Stimulated activated naive CD8-positive, alpha-beta T cell treated with anti-CD3 and anti-CD28 coated beads, Interleukin-15, Interleukin-2, amounts not matched to agents 100 U/mL and 50 U/mL, for 24 hours (primary cell): Measurements from ENCODE around the gene ACVRL1.

Experiments
- ATAC-seq: fragments of 150-1000 bp; cut with Tn5 transposase; one replicate; pipeline ENCODE4 v1.10.0; 2021
- DNase-seq: peaks from one replicate; pipeline ENCODE4 v3.0.0; 2021

Gene ACVRL1

DNA sequence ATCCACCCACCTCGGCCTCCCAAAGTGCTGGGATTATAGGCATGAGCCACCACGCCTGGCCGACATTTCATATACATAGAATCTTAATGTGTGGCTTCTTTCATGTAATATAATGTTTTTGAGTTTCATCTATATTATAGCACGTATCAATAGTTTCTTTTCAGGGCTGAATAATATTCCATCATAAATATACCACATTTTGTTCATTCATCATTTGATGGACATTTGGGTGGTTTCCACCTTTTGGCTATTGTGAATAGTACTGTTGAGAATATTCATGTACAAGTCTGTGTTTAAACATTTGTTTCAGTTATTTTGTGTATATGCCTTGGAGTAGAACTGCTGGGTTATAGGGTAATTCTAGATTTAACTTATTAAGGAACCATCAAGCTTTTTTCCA, 56.2 kb downstream of the ACVRL1 start:
- ATAC-seq: no peak
- no peak for DNase-seq

DNA sequence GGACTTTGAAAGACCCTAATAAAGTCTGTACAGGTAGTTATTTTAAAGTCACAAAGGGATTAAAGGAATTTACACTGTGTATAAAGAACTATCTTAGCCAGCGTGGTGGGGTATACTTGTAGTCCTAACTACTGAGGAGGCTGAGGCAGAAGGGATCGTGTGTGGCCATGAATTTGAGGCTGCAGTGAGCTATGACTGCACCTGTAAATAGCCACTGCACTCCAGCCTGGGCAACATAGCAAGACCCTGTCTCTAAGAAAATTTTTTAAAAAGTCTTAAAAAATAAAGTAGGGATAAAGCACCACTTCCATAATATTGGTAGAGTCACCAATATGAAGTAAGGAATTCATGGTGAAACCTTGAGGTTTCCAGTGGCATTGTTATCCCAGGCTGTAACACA, 62.3 kb downstream of the ACVRL1 start:
- DNase-seq (no peak), ATAC-seq (no peak)

- peak; percentile 43 for DNase-seq
These were observed 63.8 kb downstream of the ACVRL1 start for GRCh38 chr12:51970904-51971646.

GRCh38 chr12:51971679-51972421, 64.5 kb downstream of the ACVRL1 start:
- ATAC-seq: no peak
- no peak for DNase-seq

More at GRCh38 chr12:51970904-51971646, 63.8 kb downstream of the ACVRL1 start:
- peak; percentile 86 for ATAC-seq

DNA sequence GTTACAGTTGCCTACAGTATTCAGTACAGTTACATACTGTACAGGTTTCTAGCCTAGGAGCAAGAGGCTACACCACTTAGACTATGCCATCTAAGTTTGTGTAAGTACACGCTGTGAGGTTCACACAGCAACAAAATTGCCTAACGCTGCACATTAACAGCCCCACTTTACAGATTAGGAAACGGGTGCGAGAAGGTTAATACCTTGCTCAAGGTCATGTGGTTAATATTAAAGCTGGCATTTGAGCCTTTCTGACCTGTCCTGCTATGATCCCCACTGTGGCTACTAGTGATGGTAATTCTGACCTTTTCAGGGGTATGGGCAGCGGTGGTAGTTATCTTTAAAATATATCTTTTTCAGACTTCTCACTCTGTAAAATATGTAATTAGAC, 65.1 kb downstream of the ACVRL1 start:
- ATAC-seq: no peak
- DNase-seq: no peak

DNA sequence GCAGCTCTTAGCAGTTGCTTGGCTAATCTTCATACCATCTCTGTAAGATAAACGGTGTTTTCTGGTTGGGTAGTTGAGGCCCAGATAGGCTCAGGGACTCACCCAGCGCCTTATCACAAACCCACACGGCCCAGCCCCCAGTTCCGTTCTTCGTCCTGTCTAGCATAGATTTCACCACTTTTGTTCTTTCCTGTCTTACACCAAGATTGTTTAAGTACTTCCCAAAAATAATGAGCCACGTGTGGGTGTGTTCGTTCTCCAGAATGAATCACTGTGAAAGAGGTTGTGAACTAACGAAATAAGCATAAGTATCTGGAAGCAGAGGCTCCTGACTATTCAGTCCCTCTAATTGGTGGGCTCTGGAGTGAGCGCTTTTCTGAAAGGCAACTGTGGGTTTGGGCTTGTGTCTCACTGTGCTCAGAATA, 65.6 kb downstream of the ACVRL1 start:
- peak; percentile 80 for ATAC-seq
- DNase-seq: peak; percentile 77
